Muscle of back (tissue), 11 donors: Measurements from ENCODE around the gene BAHD1. TPM values are rescaled to one million over a fixed set of nuclear protein-coding genes. Genes with fewer than 3 reads are reported as not detected.
A peak's percentile ranks its signal among the peaks of the same experiment; 100 is the strongest.

Source experiments
- DNase-seq, 3 donors: peaks; one replicate each; pipeline versions ENCODE4 v3.0.0 to v3.0.0-alpha.2; 2013
- polyA plus RNA-seq, 10 donors: library from polyadenylated mRNA; unstranded; fragments of 120-200 nt; gene quantifications; one replicate each; pipeline ENCODE4 v1.2.1, GENCODE V29; 2013; ENCODE audit not compliant: insufficient read length in 10 of 10

BAHD1 gene
- polyA plus RNA-seq, 10 donors, result 15.9 to 22.7 (median 18.2) TPM

- no peak for DNase-seq
Measured at GRCh38 chr15:40495516-40495915, 54.8 kb downstream of the BAHD1 start.

DNA sequence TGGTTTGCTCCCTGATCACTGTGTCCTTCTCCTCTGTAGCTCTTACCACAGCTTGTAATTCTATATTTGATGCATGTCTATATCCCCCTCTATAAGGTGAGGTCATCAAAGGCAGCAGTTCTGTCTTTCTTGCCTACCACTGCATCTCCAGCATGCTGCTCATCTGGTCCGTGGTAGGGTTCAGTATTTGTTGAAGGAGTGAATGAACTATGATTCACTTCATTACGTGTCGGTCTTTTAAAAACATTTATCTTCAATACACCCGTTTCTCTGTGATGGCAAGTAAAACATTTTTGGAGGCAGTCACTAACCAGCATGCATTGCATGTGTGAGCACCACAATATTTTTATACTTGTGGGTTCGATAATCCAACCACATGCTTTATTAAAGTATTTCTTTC lies 57.7 kb downstream of the BAHD1 start:
- no peak for DNase-seq

DNA sequence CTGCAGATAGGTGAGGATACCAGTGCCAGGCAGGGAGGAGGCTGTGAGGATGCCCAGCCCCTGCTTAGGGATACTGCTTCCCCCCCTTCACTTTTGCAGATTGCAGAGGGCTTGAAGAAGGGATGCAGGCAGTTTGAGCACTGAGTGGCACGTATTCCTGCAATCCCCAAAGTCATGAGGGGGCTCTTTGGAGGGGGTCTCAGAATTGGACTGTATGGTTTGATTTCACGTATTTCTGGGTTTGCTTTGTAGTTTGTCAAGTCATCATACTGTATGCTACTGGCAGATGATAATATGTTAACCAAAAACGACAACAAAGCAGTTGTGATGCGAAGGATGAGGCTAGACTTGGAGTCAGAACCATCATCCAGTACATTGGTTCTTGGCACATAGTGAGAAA lies 58.1 kb downstream of the BAHD1 start:
- no peak for DNase-seq

- no peak for DNase-seq
Measured at GRCh38 chr15:40499931-40500330, 59.2 kb downstream of the BAHD1 start.

GRCh38 chr15:40500568-40501330 lies 60.0 kb downstream of the BAHD1 start:
- DNase-seq, result no peak

- DNase-seq, result no peak
Measured at GRCh38 chr15:40501487-40501886, 60.7 kb downstream of the BAHD1 start.

DNA sequence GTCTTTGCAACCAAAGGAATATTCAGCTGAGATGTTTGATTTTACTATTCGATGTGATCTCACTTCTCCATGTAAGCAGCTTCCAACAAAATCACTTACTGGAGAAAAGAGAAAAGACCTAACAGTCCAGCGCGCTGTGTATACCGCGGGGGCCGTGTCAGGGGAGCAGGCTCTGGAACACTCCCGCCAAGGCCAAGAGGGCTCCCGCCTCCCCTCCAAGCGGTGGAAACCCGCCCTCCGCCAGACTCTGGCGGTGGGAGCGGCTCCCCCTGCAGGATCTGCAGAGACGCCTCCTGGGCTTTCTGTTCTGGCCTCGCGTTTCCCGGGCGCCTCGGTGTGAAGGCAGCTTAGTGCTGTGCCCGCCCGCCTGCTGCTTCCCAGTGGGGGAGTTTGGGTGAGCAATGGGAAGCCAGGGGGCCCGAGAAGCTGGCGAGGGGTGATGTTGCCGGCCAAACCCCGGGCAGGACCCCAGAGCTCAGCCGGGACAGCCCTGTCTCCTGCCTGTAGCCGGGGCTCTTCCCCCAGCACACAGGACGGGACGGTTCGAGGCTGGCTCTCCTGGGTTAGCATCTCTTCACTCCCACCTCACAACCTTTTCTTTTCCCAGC lies 66.3 kb downstream of the BAHD1 start:
- peak; percentile 64 to 92 (median 83) for DNase-seq

- no peak for DNase-seq
Measured at GRCh38 chr15:40508216-40508615, 67.5 kb downstream of the BAHD1 start.

GRCh38 chr15:40510201-40510600 lies 69.4 kb downstream of the BAHD1 start:
- DNase-seq, result no peak

DNA sequence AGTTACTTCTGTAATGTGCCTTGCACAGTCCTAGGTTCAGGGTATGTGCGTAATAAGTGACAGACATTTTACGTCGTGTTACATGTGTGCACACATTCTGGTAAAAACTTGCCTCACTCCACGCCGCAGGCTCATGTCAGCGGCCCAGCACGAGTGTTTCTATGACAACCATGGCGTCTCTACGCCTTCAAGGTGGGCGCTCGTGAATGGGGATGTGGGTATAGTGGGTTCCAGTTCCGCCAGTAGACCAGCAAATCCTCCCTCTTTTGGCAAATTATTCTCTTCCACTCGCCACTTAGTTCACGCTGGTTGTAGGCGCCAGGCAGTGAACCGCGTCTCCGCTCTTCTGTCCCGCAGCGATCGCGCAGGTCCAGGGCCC lies 70.3 kb downstream of the BAHD1 start:
- DNase-seq, result no peak

DNA sequence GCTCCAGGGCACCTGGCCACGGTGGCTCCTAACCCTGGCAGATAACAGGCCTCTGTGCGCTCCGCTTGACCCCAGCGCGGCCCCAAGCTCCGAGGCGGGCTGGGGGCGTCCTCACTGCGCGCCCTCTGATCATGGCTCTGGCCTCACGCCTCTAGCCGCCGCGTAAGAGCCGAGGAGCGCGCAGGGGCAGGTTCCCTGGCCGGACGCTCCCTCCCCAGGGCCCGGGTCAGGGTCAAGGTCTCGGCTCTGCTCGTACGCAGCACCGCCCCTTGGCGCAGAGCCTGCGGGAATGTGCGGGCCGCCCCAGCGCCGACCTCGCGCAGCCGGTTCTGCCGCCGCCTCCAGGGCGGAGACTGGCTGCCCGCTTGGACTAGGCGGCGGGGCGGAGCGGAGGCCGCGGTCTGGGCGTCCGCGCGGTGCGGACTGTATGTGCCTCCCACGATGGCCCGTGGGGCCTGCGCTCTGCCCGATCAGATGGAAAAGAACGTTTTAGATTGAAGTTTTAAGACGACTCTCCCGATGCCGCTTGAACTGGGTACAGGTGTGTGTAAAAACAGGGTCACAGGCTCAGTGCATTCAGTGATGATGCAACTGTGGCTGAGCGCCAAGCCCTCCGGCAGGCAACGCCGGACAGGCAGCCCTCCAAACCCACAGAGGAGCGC lies 70.8 kb downstream of the BAHD1 start:
- peak; percentile 33 to 85 (median 68) for DNase-seq

DNA sequence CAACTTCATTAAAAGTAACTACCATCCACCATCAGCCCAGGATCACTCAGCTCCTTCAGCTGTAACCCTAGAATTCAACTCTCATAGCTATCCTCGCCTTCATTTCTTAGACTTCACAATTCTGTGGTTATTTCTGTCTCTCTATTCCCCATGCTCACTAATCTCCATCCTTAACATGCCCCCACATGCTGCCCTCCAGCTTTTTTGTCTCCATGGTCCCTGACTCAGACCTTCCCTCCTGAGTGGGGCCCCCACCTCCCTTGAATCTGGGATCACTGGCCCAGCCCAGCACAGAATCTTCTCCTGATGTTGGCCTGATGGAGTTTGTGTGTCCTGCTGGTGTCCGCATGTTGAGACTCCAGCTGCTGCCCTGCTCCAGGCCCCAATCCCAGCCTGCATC lies 71.7 kb downstream of the BAHD1 start:
- peak in 1 of 3 donors; percentile 14 for DNase-seq

GRCh38 chr15:40513609-40514008 lies 72.9 kb downstream of the BAHD1 start:
- no peak for DNase-seq

DNA sequence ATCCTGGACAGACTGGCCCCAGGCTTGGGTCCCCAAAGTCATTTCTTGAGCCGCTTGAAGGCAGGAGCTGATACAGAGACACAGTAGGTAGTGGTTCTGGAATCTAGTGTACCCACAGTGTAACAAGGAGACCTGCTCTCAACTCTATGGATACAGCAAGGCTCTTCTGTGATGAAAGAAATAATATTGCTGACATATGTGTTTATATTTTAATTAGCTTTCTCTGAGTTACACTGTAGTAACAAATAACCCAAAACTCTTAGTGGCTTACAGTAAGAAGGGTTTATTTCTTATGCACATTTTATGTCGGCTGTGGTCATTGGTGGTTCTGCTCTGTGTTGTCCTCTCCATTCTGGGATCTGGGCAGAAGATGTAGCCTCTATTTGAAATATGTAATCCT lies 75.6 kb downstream of the BAHD1 start:
- no peak for DNase-seq

Other genes starting within 250 kb of the BAHD1 start
- 1 to 10 TPM in 2 of 10 donors, under 1 TPM in 8; 0.17 to 2.7 (median 0.44) TPM for gene PAK6, start 201.9 kb upstream of the BAHD1 start, polyA plus RNA-seq
- gene ANKRD63, start 157.9 kb upstream of the BAHD1 start, polyA plus RNA-seq, result under 1 TPM in 3 of 10 donors, not detected in 7; 0.21 to 0.46 (median 0.34) TPM
- gene PLCB2, start 133.0 kb upstream of the BAHD1 start, polyA plus RNA-seq, result 10 to 100 TPM in 3 of 10 donors, 1 to 10 TPM in 7; 5.6 to 13.6 (median 8.7) TPM
- 10 to 100 TPM; 11.4 to 18.1 (median 12.4) TPM for gene INAFM2, start 117.3 kb upstream of the BAHD1 start, polyA plus RNA-seq
- gene CCDC9B, start 100.0 kb upstream of the BAHD1 start, polyA plus RNA-seq, result 10 to 100 TPM in 9 of 10 donors, 1 to 10 TPM in 1; 6.2 to 18.6 (median 13.0) TPM
- under 1 TPM in 1 of 10 donors, not detected in 9; 0.39 TPM for gene PHGR1, start 89.9 kb upstream of the BAHD1 start, polyA plus RNA-seq
- 1 to 10 TPM in 6 of 10 donors, under 1 TPM in 4; 0.25 to 3.9 (median 1.5) TPM for gene DISP2, start 82.7 kb upstream of the BAHD1 start, polyA plus RNA-seq
- gene KNSTRN, start 58.2 kb upstream of the BAHD1 start, polyA plus RNA-seq, result 10 to 100 TPM; 15.5 to 26.2 (median 21.7) TPM
- gene IVD, start 35.2 kb upstream of the BAHD1 start, polyA plus RNA-seq, result 10 to 100 TPM; 37.2 to 63.6 (median 51.9) TPM
- gene CHST14, start 30.0 kb downstream of the BAHD1 start, polyA plus RNA-seq, result 10 to 100 TPM; 30.4 to 49.4 (median 36.8) TPM
- 10 to 100 TPM; 13.1 to 27.8 (median 17.7) TPM for gene CCDC32, start 124.1 kb downstream of the BAHD1 start, polyA plus RNA-seq
- 10 to 100 TPM in 2 of 10 donors, 1 to 10 TPM in 8; 6.2 to 12.0 (median 8.0) TPM for gene RPUSD2, start 128.3 kb downstream of the BAHD1 start, polyA plus RNA-seq
- gene KNL1, start 153.3 kb downstream of the BAHD1 start, polyA plus RNA-seq, result 10 to 100 TPM in 7 of 10 donors, 1 to 10 TPM in 3; 6.8 to 16.6 (median 12.1) TPM